DOHH2 (cell line): Measurements from ENCODE around the gene GAS6.

Source experiments
- H3F3A ChIP-seq: fragments of 200-600 bp; sonication (generic), shearing (Covaris generic); 2 replicates; pipeline ENCODE4 v1.6.0; 2016; ENCODE audit warnings: antibody characterized with exemption, mild to moderate bottlenecking; ENCODE audit not compliant: control insufficient read depth, insufficient read depth
- H3K27ac ChIP-seq: fragments of 200-600 bp; sonication (generic); 2 replicates; pipeline ENCODE4 v1.5.1; 2014; ENCODE audit warnings: low read depth, mild to moderate bottlenecking, low read length, moderate library complexity
- H3K27me3 ChIP-seq: fragments of 200-600 bp; sonication (generic); 2 replicates; pipeline ENCODE4 v1.6.1; 2014; ENCODE audit warnings: mild to moderate bottlenecking, low read length, mixed read lengths; ENCODE audit not compliant: control insufficient read depth
- H3K36me3 ChIP-seq: fragments of 200-600 bp; sonication (generic); 2 replicates; pipeline ENCODE4 v1.6.1; 2014; ENCODE audit warnings: mild to moderate bottlenecking, low read length, moderate library complexity, mixed read lengths; ENCODE audit not compliant: control insufficient read depth
- H3K4me1 ChIP-seq: fragments of 200-600 bp; sonication (generic); 2 replicates; pipeline ENCODE4 v1.6.1; 2014; ENCODE audit warnings: mild to moderate bottlenecking, low read length, mixed read lengths; ENCODE audit not compliant: control insufficient read depth
- H3K4me2 ChIP-seq: fragments of 200-600 bp; sonication (generic); 2 replicates; pipeline ENCODE4 v1.6.0; 2014; ENCODE audit warnings: mild to moderate bottlenecking, low read length, moderate library complexity
- H3K4me3 ChIP-seq: fragments of 200-600 bp; sonication (generic); 2 replicates; pipeline ENCODE4 v1.5.1; 2014; ENCODE audit warnings: mild to moderate bottlenecking, low read length, mixed read lengths
- H3K79me2 ChIP-seq: fragments of 200-600 bp; sonication (generic); 2 replicates; pipeline ENCODE4 v1.6.1; 2014; ENCODE audit warnings: mild to moderate bottlenecking, low read length, mixed read lengths; ENCODE audit not compliant: control insufficient read depth
- H3K9me2 ChIP-seq: fragments of 200-600 bp; sonication (generic); replicated peaks from 2 replicates; pipeline ENCODE4 v1.6.1; 2014; ENCODE audit warnings: mild to moderate bottlenecking, low read length, mixed read lengths; ENCODE audit not compliant: control insufficient read depth
- H3K9me3 ChIP-seq: fragments of 200-600 bp; sonication (generic); 2 replicates; pipeline ENCODE4 v1.6.1; 2014; ENCODE audit warnings: antibody characterized with exemption, low read length, mixed read lengths; ENCODE audit not compliant: control insufficient read depth, insufficient read depth
- H4K20me1 ChIP-seq: fragments of 200-600 bp; sonication (generic); 2 replicates; pipeline ENCODE4 v1.6.0; 2014; ENCODE audit warnings: low read depth, mild to moderate bottlenecking, antibody characterized with exemption, low read length, moderate library complexity; ENCODE audit not compliant: control insufficient read depth, insufficient read depth
- CTCF ChIP-seq: fragments of 200-600 bp; sonication (generic); IDR thresholded peaks from one replicate; pipeline ENCODE4 v1.5.1; 2014; ENCODE audit warnings: antibody characterized with exemption, mild to moderate bottlenecking, low read depth, low read length; ENCODE audit not compliant: poor library complexity, severe bottlenecking
- EZH2phosphoT487 ChIP-seq: fragments of 200-600 bp; sonication (generic); IDR thresholded peaks from 2 replicates; pipeline ENCODE4 v1.6.1; 2017; ENCODE audit warnings: borderline replicate concordance, mild to moderate bottlenecking, antibody characterized with exemption, low read length, moderate library complexity, mixed read lengths

Gene GAS6

GRCh38 chr13:113804703-113805430 is 59.0 kb downstream of the GAS6 start:
- Histone ChIP-seq H3K9me3 (peaks cover 36% of the 10 kb centered on the region), H3K9me2 (no peaks in the 10 kb centered on the region), H3K4me3 (no peak overlapping the region), H3K36me3 (no peaks in the 10 kb centered on the region), H3K4me2 (no peak overlapping the region), H3K79me2 (no peaks in the 10 kb centered on the region), H3F3A (no peaks in the 10 kb centered on the region), H4K20me1 (no peaks in the 10 kb centered on the region), H3K27ac (no peak overlapping the region), H3K4me1 (no peaks in the 10 kb centered on the region), H3K27me3 (no peaks in the 10 kb centered on the region)
- TF ChIP-seq EZH2phosphoT487 (no peak), CTCF (no peak)

- Histone ChIP-seq H3F3A (no peaks in the 10 kb centered on the region), H3K27ac (no peak overlapping the region), H4K20me1 (no peaks in the 10 kb centered on the region), H3K79me2 (no peaks in the 10 kb centered on the region), H3K4me3 (no peak overlapping the region), H3K9me2 (no peaks in the 10 kb centered on the region), H3K4me2 (no peak overlapping the region), H3K4me1 (no peaks in the 10 kb centered on the region), H3K9me3 (peaks cover 33% of the 10 kb centered on the region), H3K27me3 (no peaks in the 10 kb centered on the region), H3K36me3 (no peaks in the 10 kb centered on the region)
- no peak for TF ChIP-seq EZH2phosphoT487
- TF ChIP-seq CTCF: no peak
Observed at GRCh38 chr13:113804017-113804702, 59.7 kb downstream of the GAS6 start.

- Histone ChIP-seq H3K4me1 (no peaks in the 10 kb centered on the region), H3K9me3 (peaks cover 28% of the 10 kb centered on the region)
- TF ChIP-seq EZH2phosphoT487: no peak
- TF ChIP-seq CTCF: no peak
Observed at GRCh38 chr13:113803409-113804016, 60.4 kb downstream of the GAS6 start.

More at GRCh38 chr13:113803409-113804016, 60.4 kb downstream of the GAS6 start:
- Histone ChIP-seq H3K4me3 (no peak overlapping the region), H3K79me2 (no peaks in the 10 kb centered on the region), H3K4me2 (no peak overlapping the region), H3K27me3 (no peaks in the 10 kb centered on the region), H3K36me3 (no peaks in the 10 kb centered on the region), H3K27ac (no peak overlapping the region), H3F3A (no peaks in the 10 kb centered on the region), H4K20me1 (no peaks in the 10 kb centered on the region), H3K9me2 (no peaks in the 10 kb centered on the region)
